Inflammatory macrophage (primary cell): Measurements from ENCODE around the gene PXMP4.

Experiments
- DNase-seq, 2 donors: peaks; one replicate each; pipeline ENCODE4 v3.0.0-alpha.2; 2020 to 2022

The PXMP4 gene

GRCh38 chr20:33653218-33653899 lies 66.8 kb downstream of the PXMP4 start:
- DNase-seq = peak; percentile 10 to 15
